SK-N-SH (cell line): ENCODE measurements around the gene MROH2A. TPM values are rescaled to one million over a fixed set of nuclear protein-coding genes. Genes with fewer than 3 reads are reported as not detected.

Experiments
- CTCF ChIA-PET: fragments of 300-600, 350-600 bp; formaldehyde crosslinking; extraction: SDS; loops from one replicate; lab custom pipeline; 2021; lab: Yijun Ruan, JAX
- POLR2A ChIA-PET: fragments of 350-600 bp; sonication (Branson Sonifier 250); formaldehyde crosslinking; extraction: SDS; loops from one replicate; lab custom pipeline; 2020; ENCODE audit warnings: antibody characterized with exemption, inconsistent platforms; lab: Yijun Ruan, JAX
- DNase-seq: peaks from one replicate; pipeline ENCODE4 v3.0.0; 2012
- H2AFZ ChIP-seq: fragments of 200-600 bp; sonication (generic); 2 replicates; pipeline ENCODE4 v1.8.1; 2016; ENCODE audit warnings: antibody characterized with exemption, mild to moderate bottlenecking, low read depth
- H3F3A ChIP-seq: fragments of 200-600 bp; sonication (generic); replicated peaks from 2 replicates; pipeline ENCODE3; 2016; ENCODE audit warnings: antibody characterized with exemption, mild to moderate bottlenecking; ENCODE audit not compliant: insufficient read depth
- H3K27ac ChIP-seq, 2 experiments: fragments of 200-500 bp in 1 of 2; fragments of 200-600 bp in 1 of 2; sonication (Bioruptor generic) in 1 of 2; sonication (generic), shearing (Covaris generic) in 1 of 2; 2 replicates each; pipeline versions ENCODE4 v1.5.1 to v1.6.1; 2014 to 2016; ENCODE audit warnings: low read depth in 2 of 2, inconsistent platforms in 1 of 2, low read length in 1 of 2, mild to moderate bottlenecking in 1 of 2, mixed read lengths in 1 of 2
- H3K27me3 ChIP-seq: fragments of 200-600 bp; sonication (generic), shearing (Covaris generic); 2 replicates; pipeline ENCODE4 v1.6.1; 2016; ENCODE audit warnings: mixed run types; ENCODE audit not compliant: insufficient read depth
- H3K36me3 ChIP-seq, 2 experiments: fragments of 200-500 bp in 1 of 2; fragments of 200-600 bp in 1 of 2; sonication (Bioruptor generic) in 1 of 2; sonication (generic) in 1 of 2; replicated peaks in 1 of 2; 2 replicates each; pipeline versions ENCODE3 to v1.5.1; 2014 to 2016; ENCODE audit warnings: low read length in 1 of 2, mild to moderate bottlenecking in 1 of 2; ENCODE audit not compliant: insufficient read depth in 2 of 2, control insufficient read depth in 1 of 2
- H3K4me1 ChIP-seq, 2 experiments: fragments of 200-500 bp in 1 of 2; fragments of 200-600 bp in 1 of 2; sonication (Bioruptor generic) in 1 of 2; sonication (generic), shearing (Covaris generic) in 1 of 2; 2 replicates each; pipeline versions ENCODE4 v1.5.1 to v1.6.1; 2014 to 2016; ENCODE audit warnings: low read depth in 1 of 2, low read length in 1 of 2, mixed run types in 1 of 2; ENCODE audit not compliant: insufficient read depth in 2 of 2, control insufficient read depth in 1 of 2
- H3K4me2 ChIP-seq: fragments of 200-600 bp; sonication (generic), shearing (Covaris generic); 2 replicates; pipeline ENCODE4 v1.6.1; 2017; ENCODE audit warnings: mixed run types
- H3K4me3 ChIP-seq, 2 experiments: fragments of 200-500 bp in 1 of 2; fragments of 200-600 bp in 1 of 2; sonication (Bioruptor generic) in 1 of 2; sonication (generic), shearing (Covaris generic) in 1 of 2; 2 replicates each; pipeline versions ENCODE4 v1.5.1 to v1.8.1; 2014 to 2016; ENCODE audit warnings: low read depth in 2 of 2, inconsistent platforms in 1 of 2, low read length in 1 of 2, mild to moderate bottlenecking in 1 of 2, mixed read lengths in 1 of 2, moderate library complexity in 1 of 2
- H3K79me2 ChIP-seq: fragments of 200-600 bp; sonication (generic); 2 replicates; pipeline ENCODE4 v1.8.1; 2017; ENCODE audit warnings: mild to moderate bottlenecking; ENCODE audit not compliant: insufficient read depth
- H3K9ac ChIP-seq: fragments of 200-600 bp; sonication (generic); 2 replicates; pipeline ENCODE4 v1.6.1; 2017; ENCODE audit warnings: mixed run types
- H3K9me2 ChIP-seq: fragments of 200-600 bp; sonication (generic); 2 replicates; pipeline ENCODE4 v1.6.1; 2017; ENCODE audit warnings: mixed run types
- H3K9me3 ChIP-seq: fragments of 200-600 bp; sonication (generic); 2 replicates; pipeline ENCODE4 v1.6.1; 2017; ENCODE audit warnings: mixed run types, mild to moderate bottlenecking, moderate library complexity
- H4K20me1 ChIP-seq: fragments of 200-600 bp; sonication (generic); 2 replicates; pipeline ENCODE4 v1.6.1; 2017; ENCODE audit warnings: mild to moderate bottlenecking, mixed run types; ENCODE audit not compliant: insufficient read depth
- CHD2 ChIP-seq: fragments of 150-350 bp; IDR thresholded peaks from 2 replicates; pipeline ENCODE4 v1.6.1; 2018; ENCODE audit warnings: low read length; ENCODE audit not compliant: partially characterized antibody
- EP300 ChIP-seq, 2 experiments: IDR thresholded peaks; 2 replicates each; pipeline versions ENCODE4 v1.4.0 to v1.6.1; 2012; ENCODE audit warnings: borderline replicate concordance in 1 of 2, low read depth in 1 of 2, low read length in 1 of 2
- FOSL2 ChIP-seq: IDR thresholded peaks from 2 replicates; pipeline ENCODE4 v1.4.0; 2012; ENCODE audit warnings: low read depth, mild to moderate bottlenecking, moderate library complexity, borderline replicate concordance
- FOXJ3 ChIP-seq: sonication (generic); formaldehyde crosslinking; IDR thresholded peaks from 2 replicates; pipeline ENCODE4 v1.5.1; 2020; ENCODE audit warnings: mild to moderate bottlenecking, missing genetic modification reagents
- FOXM1 ChIP-seq: IDR thresholded peaks from 2 replicates; pipeline ENCODE4 v1.4.0; 2012; ENCODE audit warnings: low read depth, mild to moderate bottlenecking
- GABPA ChIP-seq: IDR thresholded peaks from 2 replicates; pipeline ENCODE4 v1.4.0; 2012; ENCODE audit warnings: low read depth, mild to moderate bottlenecking
- NFIC ChIP-seq: IDR thresholded peaks from 2 replicates; pipeline ENCODE4 v1.4.0; 2012; ENCODE audit warnings: borderline replicate concordance
- PBX3 ChIP-seq: IDR thresholded peaks from 2 replicates; pipeline ENCODE4; 2012
- RAD21 ChIP-seq: IDR thresholded peaks from 2 replicates; pipeline ENCODE4 v1.6.1; 2012; ENCODE audit warnings: mild to moderate bottlenecking, low read length
- RCOR1 ChIP-seq: fragments of 150-350 bp; IDR thresholded peaks from 2 replicates; pipeline ENCODE4 v1.6.1; 2017; ENCODE audit warnings: antibody characterized with exemption, low read length
- REST ChIP-seq: IDR thresholded peaks from 2 replicates; pipeline ENCODE4 v1.6.1; 2012; ENCODE audit warnings: mild to moderate bottlenecking, low read depth, low read length, moderate library complexity
- RXRA ChIP-seq: IDR thresholded peaks from 2 replicates; pipeline ENCODE4 v1.4.0; 2012; ENCODE audit warnings: low read depth, mild to moderate bottlenecking, borderline replicate concordance
- USF2 ChIP-seq: fragments of 150-350 bp; IDR thresholded peaks from 2 replicates; pipeline ENCODE4 v1.6.1; 2017; ENCODE audit warnings: antibody characterized with exemption, low read length, low read depth, borderline replicate concordance
- WGBS: methylation state at CpG from one replicate; pipeline ENCODE4 v1.1.6; 2017; ENCODE audit warnings: low lambda C conversion rate; 5-methylcytosine and 5-hydroxymethylcytosine counted together
- polyA plus RNA-seq, 3 experiments: library from polyadenylated mRNA; depleted of rRNA; stranded (reverse); fragments of >200 nt; gene quantifications; 2 replicates each; pipeline ENCODE4 v1.2.3, GENCODE V29; 2012
- TF ChIP-seq, protein P1 (sequence below): IDR thresholded peaks from 2 replicates; pipeline ENCODE4 v1.4.0; 2012; ENCODE audit warnings: low read depth, borderline replicate concordance

MROH2A gene
- polyA plus RNA-seq, 1 of the 3 experiments (the other 2 are of a cell fraction): 0.02 TPM

DNA sequence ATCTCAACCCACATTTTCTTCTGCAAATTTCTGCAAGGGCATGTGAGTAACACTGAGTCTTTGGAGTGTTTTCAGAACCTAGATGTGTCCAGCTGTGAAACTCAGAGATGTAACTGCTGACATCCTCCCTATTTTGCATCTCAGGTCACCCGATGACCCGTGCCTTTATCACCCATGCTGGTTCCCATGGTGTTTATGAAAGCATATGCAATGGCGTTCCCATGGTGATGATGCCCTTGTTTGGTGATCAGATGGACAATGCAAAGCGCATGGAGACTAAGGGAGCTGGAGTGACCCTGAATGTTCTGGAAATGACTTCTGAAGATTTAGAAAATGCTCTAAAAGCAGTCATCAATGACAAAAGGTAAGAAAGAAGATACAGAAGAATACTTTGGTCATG, 10.1 kb upstream of the MROH2A start:
- H3K4me3 ChIP-seq: no peak overlapping the region
- DNase-seq: no peak
- ChIA-PET CTCF (no interaction called here), POLR2A (no interaction called here)
- no peaks in the 10 kb centered on the region for H3K79me2 ChIP-seq
- H3K9ac ChIP-seq: no peak overlapping the region
- no peak overlapping the region for H3K4me2 ChIP-seq
- no peaks in the 10 kb centered on the region for H3F3A ChIP-seq
- no peak overlapping the region for H2AFZ ChIP-seq
- no peaks in the 10 kb centered on the region for H3K9me3 ChIP-seq
- H3K27me3 ChIP-seq: no peaks in the 10 kb centered on the region; the same call in 1 of the 2 replicates
- H3K36me3 ChIP-seq: no peaks in the 10 kb centered on the region
- no peaks in the 10 kb centered on the region for H3K9me2 ChIP-seq
- TF ChIP-seq, protein P1, sequence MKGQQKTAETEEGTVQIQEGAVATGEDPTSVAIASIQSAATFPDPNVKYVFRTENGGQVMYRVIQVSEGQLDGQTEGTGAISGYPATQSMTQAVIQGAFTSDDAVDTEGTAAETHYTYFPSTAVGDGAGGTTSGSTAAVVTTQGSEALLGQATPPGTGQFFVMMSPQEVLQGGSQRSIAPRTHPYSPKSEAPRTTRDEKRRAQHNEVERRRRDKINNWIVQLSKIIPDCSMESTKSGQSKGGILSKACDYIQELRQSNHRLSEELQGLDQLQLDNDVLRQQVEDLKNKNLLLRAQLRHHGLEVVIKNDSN: no peak
- TF ChIP-seq PBX3 (no peak), USF2 (no peak), RCOR1 (no peak), RXRA (no peak), REST (no peak), FOXJ3 (CRISPR knock-in tag) (no peak), EP300 (IDR thresholded peaks at IDR 0.05; ENCODE audit: borderline replicate concordance in 1 of 2, low read depth in 1 of 2, low read length in 1 of 2) (no peak), CHD2 (no peak), RAD21 (no peak), FOXM1 (no peak), FOSL2 (no peak), GABPA (no peak), NFIC (no peak)
- H4K20me1 ChIP-seq: no peaks in the 10 kb centered on the region
- H3K4me1 ChIP-seq: no peaks in the 10 kb centered on the region
- WGBS: 70% methylated on average over 4 of the region's 4 CpGs
- no peak overlapping the region for H3K27ac ChIP-seq
